Epithelial cell of esophagus (primary cell): ENCODE measurements around the gene DHRS12.
A peak's percentile ranks its signal among the peaks of the same experiment; 100 is the strongest.

Source experiments
- DNase-seq: peaks from one replicate; pipeline ENCODE4 v3.0.0; 2010; ENCODE audit warnings: low read depth
- H3K4me3 ChIP-seq: 2 replicates; pipeline ENCODE4 v1.5.1; 2011; ENCODE audit warnings: mild to moderate bottlenecking, low read length, control low read depth
- CTCF ChIP-seq: IDR thresholded peaks from 2 replicates; pipeline ENCODE4 v1.5.1; 2011; ENCODE audit warnings: low read depth, mild to moderate bottlenecking, low read length, control low read depth, inconsistent platforms; ENCODE audit not compliant: insufficient read depth; ENCODE audit errors: missing control alignments

Gene DHRS12

GRCh38 chr13:51767100-51767499 lies 36.9 kb downstream of the DHRS12 start:
- TF ChIP-seq CTCF, result peak; percentile 18
- no peak for DNase-seq

GRCh38 chr13:51765142-51765515 lies 38.8 kb downstream of the DHRS12 start:
- DNase-seq, result no peak
- TF ChIP-seq CTCF, result no peak
- H3K4me3 ChIP-seq, result no peak overlapping the region

More at GRCh38 chr13:51767100-51767499, 36.9 kb downstream of the DHRS12 start:
- no peak overlapping the region for H3K4me3 ChIP-seq

- no peak for DNase-seq
- no peak for TF ChIP-seq CTCF
- no peak overlapping the region for H3K4me3 ChIP-seq
Observed at GRCh38 chr13:51764184-51765141, 39.5 kb downstream of the DHRS12 start.

- no peak for TF ChIP-seq CTCF
- no peak overlapping the region for H3K4me3 ChIP-seq
- DNase-seq, result no peak
Observed at GRCh38 chr13:51763486-51763885, 40.5 kb downstream of the DHRS12 start.

- DNase-seq, result no peak
- no peak overlapping the region for H3K4me3 ChIP-seq
- no peak for TF ChIP-seq CTCF
Observed at GRCh38 chr13:51761643-51762350, 42.2 kb downstream of the DHRS12 start.

- no peak overlapping the region for H3K4me3 ChIP-seq
Observed at GRCh38 chr13:51760592-51760991, 43.4 kb downstream of the DHRS12 start.

More at GRCh38 chr13:51760592-51760991, 43.4 kb downstream of the DHRS12 start:
- TF ChIP-seq CTCF, result no peak
- DNase-seq, result no peak
